GM06990 (cell line): ENCODE measurements around the gene LOXL4.

Source experiments
- DNase-seq: peaks from one replicate; pipeline ENCODE4 v3.0.0-alpha.2; 2011; ENCODE audit not compliant: insufficient read length; ENCODE audit errors: extremely low read depth
- H3K27me3 ChIP-seq: replicated peaks from 2 replicates; pipeline ENCODE4 v1.6.0; 2011; ENCODE audit warnings: low read length; ENCODE audit not compliant: control insufficient read depth, insufficient read depth
- H3K36me3 ChIP-seq: 2 replicates; pipeline ENCODE4 v1.5.1; 2011; ENCODE audit warnings: low read length; ENCODE audit not compliant: control insufficient read depth, insufficient read depth
- H3K4me3 ChIP-seq: replicated peaks from 2 replicates; pipeline ENCODE4 v1.5.1; 2011; ENCODE audit warnings: low read depth, mild to moderate bottlenecking, control low read depth, low read length
- CTCF ChIP-seq: IDR thresholded peaks from 2 replicates; pipeline ENCODE4 v1.5.1; 2011; ENCODE audit warnings: low read length, control low read depth, mild to moderate bottlenecking, inconsistent platforms; ENCODE audit not compliant: insufficient read depth, poor library complexity, severe bottlenecking

Gene LOXL4

GRCh38 chr10:98267894-98268693 is at the start of gene LOXL4:
Gene LOXL4, minus strand, starts transcription at chr10:98268194. Its CDS starts 5,175 bp downstream, at chr10:98263019.
- peaks cover 2% of the 10 kb centered on the region; the same call in 1 of the 2 replicates for H3K27me3 ChIP-seq
- TF ChIP-seq CTCF = no peak
- peak within 1 kb of the TSS; percentile 15; the same call in 1 of the 2 replicates for H3K4me3 ChIP-seq
- no peak for DNase-seq
- no peaks in the 10 kb centered on the region for H3K36me3 ChIP-seq

GRCh38 chr10:98316661-98317060 is 48.7 kb upstream of the LOXL4 start:
- DNase-seq = no peak
- no peak for TF ChIP-seq CTCF
- no peaks in the 10 kb centered on the region for H3K36me3 ChIP-seq
- no peaks in the 10 kb centered on the region; the same call in none of the 2 replicates for H3K27me3 ChIP-seq
- H3K4me3 ChIP-seq = no peak overlapping the region

GRCh38 chr10:98316170-98316569 is 48.2 kb upstream of the LOXL4 start:
- no peaks in the 10 kb centered on the region for H3K36me3 ChIP-seq
- H3K4me3 ChIP-seq = no peak overlapping the region
- no peak for TF ChIP-seq CTCF
- peaks cover 1% of the 10 kb centered on the region for H3K27me3 ChIP-seq
- DNase-seq = no peak

GRCh38 chr10:98314532-98315284 is 46.7 kb upstream of the LOXL4 start:
- Histone ChIP-seq H3K4me3 (no peak overlapping the region), H3K36me3 (no peaks in the 10 kb centered on the region), H3K27me3 (peaks cover 2% of the 10 kb centered on the region)
- no peak for DNase-seq
- TF ChIP-seq CTCF = no peak

- Histone ChIP-seq H3K27me3 (peaks cover 2% of the 10 kb centered on the region), H3K4me3 (no peak overlapping the region), H3K36me3 (no peaks in the 10 kb centered on the region)
- TF ChIP-seq CTCF = no peak
- DNase-seq = no peak
Measured at GRCh38 chr10:98313598-98313997, 45.6 kb upstream of the LOXL4 start.
